B cell (primary cell): ENCODE data around the gene CNTNAP4. TPM values are rescaled to one million over a fixed set of nuclear protein-coding genes. Genes with fewer than 3 reads are reported as not detected.

ENCODE experiments used
- ATAC-seq: fragments of 200-7000 bp; cut with Tn5 transposase; one replicate; pipeline ENCODE4 v1.10.0; 2021; ENCODE audit warnings: low read depth, mild to moderate bottlenecking, moderate number of reproducible peaks, moderate library complexity
- CTCF ChIA-PET: fragments of 350-600 bp; sonication (Branson Sonifier 250); formaldehyde crosslinking; loops from one replicate; lab custom pipeline; 2021; ENCODE audit warnings: antibody characterized with exemption, inconsistent platforms; lab: Charles Lee
- POLR2A ChIA-PET: fragments of 350-600 bp; sonication (Branson Sonifier 250); formaldehyde crosslinking; loops from one replicate; lab custom pipeline; 2021; ENCODE audit warnings: antibody characterized with exemption; lab: Charles Lee
- DNase-seq: peaks from one replicate; pipeline ENCODE4 v3.0.0; 2013
- H2AFZ ChIP-seq: 2 replicates; pipeline ENCODE4 v1.6.1; 2012; ENCODE audit warnings: mild to moderate bottlenecking, low read depth, low read length; ENCODE audit not compliant: insufficient read depth, poor library complexity, severe bottlenecking
- H3K27ac ChIP-seq, 2 donors: 1 replicate in 1 of 2; 2 replicates in 1 of 2; pipeline ENCODE4 v1.5.1; 2012 to 2013; ENCODE audit warnings: low read length in 2 of 2, mild to moderate bottlenecking in 2 of 2, moderate library complexity in 1 of 2
- H3K27me3 ChIP-seq, 4 experiments: fragments of 200-600 bp in 1 of 4; sonication (generic) in 1 of 4; replicated peaks in 1 of 4; 1 replicate in 2 of 4; 2 replicates in 2 of 4; pipeline versions ENCODE4 v1.6.1 to v1.7.0; 2013 to 2016; ENCODE audit warnings: low read length in 3 of 4, mild to moderate bottlenecking in 2 of 4, mixed read lengths in 1 of 4, moderate library complexity in 1 of 4; ENCODE audit not compliant: insufficient read depth in 4 of 4, control insufficient read depth in 3 of 4; ENCODE audit errors: control extremely low read depth in 1 of 4
- H3K36me3 ChIP-seq, 2 experiments: replicated peaks in 1 of 2; 1 replicate in 1 of 2; 2 replicates in 1 of 2; pipeline versions ENCODE4 v1.6.1 to v1.7.1; 2013; ENCODE audit warnings: low read length in 1 of 2; ENCODE audit not compliant: insufficient read depth in 2 of 2, control insufficient read depth in 1 of 2; ENCODE audit errors: control extremely low read depth in 1 of 2, extremely low read depth in 1 of 2
- H3K4me1 ChIP-seq, 2 donors: fragments of 200-600 bp in 1 of 2; sonication (generic) in 1 of 2; 1 replicate in 1 of 2; 2 replicates in 1 of 2; pipeline versions ENCODE4 v1.5.1 to v1.6.1; 2013 to 2017; ENCODE audit warnings: low read length in 2 of 2; ENCODE audit not compliant: control insufficient read depth in 2 of 2, insufficient read depth in 2 of 2
- H3K4me2 ChIP-seq: replicated peaks from 2 replicates; pipeline ENCODE3; 2012; ENCODE audit warnings: mild to moderate bottlenecking, low read depth, low read length; ENCODE audit not compliant: poor library complexity, severe bottlenecking
- H3K4me3 ChIP-seq, 5 experiments: fragments of 200-600 bp in 1 of 5; sonication (generic) in 1 of 5; 1 replicate in 3 of 5; 2 replicates in 2 of 5; pipeline versions ENCODE4 v1.5.1 to v1.7.0; 2011 to 2016; ENCODE audit warnings: low read length in 4 of 5, mild to moderate bottlenecking in 4 of 5, low read depth in 2 of 5, control low read depth in 1 of 5, moderate library complexity in 1 of 5; ENCODE audit not compliant: insufficient read depth in 1 of 5; ENCODE audit errors: control extremely low read depth in 1 of 5, extremely low read depth in 1 of 5
- H3K79me2 ChIP-seq: fragments of 200-600 bp; sonication (generic); one replicate; pipeline ENCODE4 v1.6.0; 2016; ENCODE audit warnings: low read length; ENCODE audit not compliant: control insufficient read depth, insufficient read depth
- H3K9ac ChIP-seq: fragments of 200-600 bp; sonication (generic); 2 replicates; pipeline ENCODE4 v1.6.1; 2017; ENCODE audit warnings: mild to moderate bottlenecking, low read length, moderate library complexity
- H3K9me3 ChIP-seq, 3 donors: one replicate each; pipeline versions ENCODE4 v1.6.1 to v1.7.1; 2013; ENCODE audit warnings: low read length in 2 of 3; ENCODE audit not compliant: control insufficient read depth in 2 of 3, insufficient read depth in 1 of 3; ENCODE audit errors: control extremely low read depth in 1 of 3
- H4K20me1 ChIP-seq: 2 replicates; pipeline ENCODE4 v1.6.0; 2012; ENCODE audit warnings: mild to moderate bottlenecking, low read length; ENCODE audit not compliant: insufficient read depth, control insufficient read depth, poor library complexity, severe bottlenecking
- H3K27ac Mint-ChIP-seq: one replicate; pipeline ENCODE4 v1.8.0; 2021; ENCODE audit warnings: mixed read lengths
- H3K27me3 Mint-ChIP-seq: one replicate; pipeline ENCODE4 v1.8.0; 2021; ENCODE audit warnings: mixed read lengths
- H3K4me1 Mint-ChIP-seq: one replicate; pipeline ENCODE4 v1.8.0; 2021; ENCODE audit warnings: mixed read lengths
- H3K4me3 Mint-ChIP-seq: one replicate; pipeline ENCODE4 v1.8.0; 2021; ENCODE audit warnings: mixed read lengths
- H3K9me3 Mint-ChIP-seq: one replicate; pipeline ENCODE4 v1.8.0; 2022; ENCODE audit warnings: mixed read lengths; ENCODE audit not compliant: insufficient read depth
- EZH2 ChIP-seq: IDR thresholded peaks from 2 replicates; pipeline ENCODE4 v1.6.1; 2012; ENCODE audit warnings: borderline replicate concordance, low read depth, mild to moderate bottlenecking, moderate library complexity, low read length; ENCODE audit not compliant: insufficient read depth, poor library complexity, severe bottlenecking
- WGBS: methylation state at CpG from one replicate; pipeline ENCODE4 v1.1.5; 2013; ENCODE audit warnings: missing lambda C conversion rate; ENCODE audit not compliant: insufficient coverage; 5-methylcytosine and 5-hydroxymethylcytosine counted together
- intact Hi-C: fragments of 100-400 bp; cut with micrococcal nuclease; formaldehyde crosslinking; loops from one replicate; pipeline ENCODE4 v1.10.0; 2022
- polyA plus RNA-seq: library from polyadenylated mRNA; depleted of rRNA; stranded (reverse); fragments of >200 nt; gene quantifications from 2 replicates; pipeline ENCODE4 v1.2.3, GENCODE V29; 2012
- total RNA-seq, 2 donors: library from RNA; stranded (reverse); fragments of 120-200 nt in 1 of 2; gene quantifications; 1 replicate in 1 of 2; 2 replicates in 1 of 2; pipeline versions ENCODE4 v1.2.3 to v1.2.4, GENCODE V29; 2013 to 2022
- TF ChIP-seq, protein P1 (sequence below): fragments of 200-600 bp; IDR thresholded peaks from one replicate; pipeline ENCODE4 v1.8.0; 2022; ENCODE audit warnings: antibody characterized with exemption, mild to moderate bottlenecking

CNTNAP4 gene
- total and polyA plus RNA-seq, 2 donors (not counting 1 experiment from before 2014, with no cell fraction given), result 0.06 TPM; not detected in 1

DNA sequence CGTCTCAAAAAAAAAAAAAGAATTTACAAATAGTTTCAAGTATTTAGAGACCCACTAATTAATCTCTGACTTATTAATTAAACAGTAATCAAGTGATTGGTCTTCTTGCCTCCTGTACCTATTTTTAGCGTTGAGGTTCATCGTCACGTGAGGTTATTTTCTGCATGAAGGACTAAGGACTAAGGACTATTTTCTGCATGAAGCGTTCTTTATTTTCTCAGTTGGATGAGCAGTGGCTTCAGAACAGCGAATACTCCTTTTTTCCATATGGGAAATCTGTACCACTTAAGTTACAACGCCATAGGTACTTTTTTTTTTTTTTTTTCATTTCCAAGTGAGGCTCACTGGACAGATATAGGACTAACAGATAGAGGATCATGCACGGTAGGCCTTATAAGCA lies 224.9 kb downstream of the CNTNAP4 start:
- Histone ChIP-seq H3K4me3 (no peak overlapping the region), H3K9ac (no peak overlapping the region), H3K4me1 (no peaks in the 10 kb centered on the region), H3K9me3 (no peaks in the 10 kb centered on the region), H3K79me2 (no peaks in the 10 kb centered on the region), H4K20me1 (no peaks in the 10 kb centered on the region), H3K36me3 (no peaks in the 10 kb centered on the region), H3K27me3 (no peaks in the 10 kb centered on the region), H3K4me2 (no peak overlapping the region), H2AFZ (no peak overlapping the region), H3K27ac (no peak overlapping the region)
- ChIA-PET CTCF (no interaction called here), POLR2A (no interaction called here)
- no CpG with 5 or more reads among the region's 8 CpGs for WGBS
- no peak overlapping the region for H3K27ac Mint-ChIP-seq
- no peaks in the 10 kb centered on the region for H3K4me1 Mint-ChIP-seq
- DNase-seq, result no peak
- intact Hi-C loops, result no loop called here
- no peak overlapping the region for H3K4me3 Mint-ChIP-seq
- no peaks in the 10 kb centered on the region for H3K27me3 Mint-ChIP-seq
- TF ChIP-seq, protein P1, sequence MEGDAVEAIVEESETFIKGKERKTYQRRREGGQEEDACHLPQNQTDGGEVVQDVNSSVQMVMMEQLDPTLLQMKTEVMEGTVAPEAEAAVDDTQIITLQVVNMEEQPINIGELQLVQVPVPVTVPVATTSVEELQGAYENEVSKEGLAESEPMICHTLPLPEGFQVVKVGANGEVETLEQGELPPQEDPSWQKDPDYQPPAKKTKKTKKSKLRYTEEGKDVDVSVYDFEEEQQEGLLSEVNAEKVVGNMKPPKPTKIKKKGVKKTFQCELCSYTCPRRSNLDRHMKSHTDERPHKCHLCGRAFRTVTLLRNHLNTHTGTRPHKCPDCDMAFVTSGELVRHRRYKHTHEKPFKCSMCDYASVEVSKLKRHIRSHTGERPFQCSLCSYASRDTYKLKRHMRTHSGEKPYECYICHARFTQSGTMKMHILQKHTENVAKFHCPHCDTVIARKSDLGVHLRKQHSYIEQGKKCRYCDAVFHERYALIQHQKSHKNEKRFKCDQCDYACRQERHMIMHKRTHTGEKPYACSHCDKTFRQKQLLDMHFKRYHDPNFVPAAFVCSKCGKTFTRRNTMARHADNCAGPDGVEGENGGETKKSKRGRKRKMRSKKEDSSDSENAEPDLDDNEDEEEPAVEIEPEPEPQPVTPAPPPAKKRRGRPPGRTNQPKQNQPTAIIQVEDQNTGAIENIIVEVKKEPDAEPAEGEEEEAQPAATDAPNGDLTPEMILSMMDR, result no peak
- H3K9me3 Mint-ChIP-seq, result peaks cover 2% of the 10 kb centered on the region
- no peak for ATAC-seq

DNA sequence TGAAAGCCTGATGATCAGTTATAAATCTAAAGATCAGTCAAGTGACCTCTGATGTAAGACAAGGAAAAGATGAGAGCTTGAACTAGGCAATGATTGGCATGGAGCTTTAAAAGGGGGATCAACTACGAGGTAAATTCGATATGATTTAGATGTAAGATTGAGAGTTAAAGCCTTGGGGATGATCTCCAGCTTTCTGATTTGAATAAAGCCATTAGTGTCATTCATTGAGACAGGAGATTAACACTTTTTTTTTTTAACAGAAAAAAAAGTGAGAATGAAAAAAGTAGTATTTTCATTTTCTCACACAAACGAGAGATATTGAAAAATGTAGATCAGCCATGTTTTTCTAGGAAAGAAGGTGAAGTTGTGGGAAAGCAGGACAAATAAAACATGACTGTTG lies 225.4 kb downstream of the CNTNAP4 start:
- TF ChIP-seq, protein P1, result no peak
- TF ChIP-seq EZH2, result no peak
- no peaks in the 10 kb centered on the region for H3K36me3 ChIP-seq
- no peaks in the 10 kb centered on the region for H3K27me3 ChIP-seq
- DNase-seq (no peak), ATAC-seq (no peak)
- ChIA-PET CTCF (no interaction called here), POLR2A (no interaction called here)
- Mint-ChIP-seq H3K4me3 (no peak overlapping the region), H3K27me3 (no peaks in the 10 kb centered on the region), H3K9me3 (peaks cover 2% of the 10 kb centered on the region), H3K4me1 (no peaks in the 10 kb centered on the region), H3K27ac (no peak overlapping the region)
- H3K79me2 ChIP-seq, result no peaks in the 10 kb centered on the region
- no peaks in the 10 kb centered on the region for H3K9me3 ChIP-seq
- no peak overlapping the region for H3K4me2 ChIP-seq
- no peaks in the 10 kb centered on the region for H4K20me1 ChIP-seq
- H3K4me1 ChIP-seq, result no peaks in the 10 kb centered on the region
- intact Hi-C loops, result no loop called here
- H2AFZ ChIP-seq, result no peak overlapping the region
- H3K9ac ChIP-seq, result no peak overlapping the region
- WGBS, result 83% methylated on average over 2 of the region's 3 CpGs
- no peak overlapping the region for H3K4me3 ChIP-seq
- no peak overlapping the region for H3K27ac ChIP-seq
